B cell (primary cell): ENCODE results near the gene KNTC1. TPM values are rescaled to one million over a fixed set of nuclear protein-coding genes. Genes with fewer than 3 reads are reported as not detected.

Experiments
- ATAC-seq: fragments of 200-7000 bp; cut with Tn5 transposase; one replicate; pipeline ENCODE4 v1.10.0; 2021; ENCODE audit warnings: low read depth, mild to moderate bottlenecking, moderate number of reproducible peaks, moderate library complexity
- CTCF ChIA-PET: fragments of 350-600 bp; sonication (Branson Sonifier 250); formaldehyde crosslinking; loops from one replicate; lab custom pipeline; 2021; ENCODE audit warnings: antibody characterized with exemption, inconsistent platforms; lab: Charles Lee
- POLR2A ChIA-PET: fragments of 350-600 bp; sonication (Branson Sonifier 250); formaldehyde crosslinking; loops from one replicate; lab custom pipeline; 2021; ENCODE audit warnings: antibody characterized with exemption; lab: Charles Lee
- DNase-seq: peaks from one replicate; pipeline ENCODE4 v3.0.0; 2013
- H2AFZ ChIP-seq: 2 replicates; pipeline ENCODE4 v1.6.1; 2012; ENCODE audit warnings: mild to moderate bottlenecking, low read depth, low read length; ENCODE audit not compliant: insufficient read depth, poor library complexity, severe bottlenecking
- H3K27ac ChIP-seq, 2 donors: 1 replicate in 1 of 2; 2 replicates in 1 of 2; pipeline ENCODE4 v1.5.1; 2012 to 2013; ENCODE audit warnings: low read length in 2 of 2, mild to moderate bottlenecking in 2 of 2, moderate library complexity in 1 of 2
- H3K27me3 ChIP-seq, 4 experiments: fragments of 200-600 bp in 1 of 4; sonication (generic) in 1 of 4; replicated peaks in 1 of 4; 1 replicate in 2 of 4; 2 replicates in 2 of 4; pipeline versions ENCODE4 v1.6.1 to v1.7.0; 2013 to 2016; ENCODE audit warnings: low read length in 3 of 4, mild to moderate bottlenecking in 2 of 4, mixed read lengths in 1 of 4, moderate library complexity in 1 of 4; ENCODE audit not compliant: insufficient read depth in 4 of 4, control insufficient read depth in 3 of 4; ENCODE audit errors: control extremely low read depth in 1 of 4
- H3K36me3 ChIP-seq, 2 experiments: replicated peaks in 1 of 2; 1 replicate in 1 of 2; 2 replicates in 1 of 2; pipeline versions ENCODE4 v1.6.1 to v1.7.1; 2013; ENCODE audit warnings: low read length in 1 of 2; ENCODE audit not compliant: insufficient read depth in 2 of 2, control insufficient read depth in 1 of 2; ENCODE audit errors: control extremely low read depth in 1 of 2, extremely low read depth in 1 of 2
- H3K4me1 ChIP-seq, 2 donors: fragments of 200-600 bp in 1 of 2; sonication (generic) in 1 of 2; 1 replicate in 1 of 2; 2 replicates in 1 of 2; pipeline versions ENCODE4 v1.5.1 to v1.6.1; 2013 to 2017; ENCODE audit warnings: low read length in 2 of 2; ENCODE audit not compliant: control insufficient read depth in 2 of 2, insufficient read depth in 2 of 2
- H3K4me2 ChIP-seq: replicated peaks from 2 replicates; pipeline ENCODE3; 2012; ENCODE audit warnings: mild to moderate bottlenecking, low read depth, low read length; ENCODE audit not compliant: poor library complexity, severe bottlenecking
- H3K4me3 ChIP-seq, 5 experiments: fragments of 200-600 bp in 1 of 5; sonication (generic) in 1 of 5; 1 replicate in 3 of 5; 2 replicates in 2 of 5; pipeline versions ENCODE4 v1.5.1 to v1.7.0; 2011 to 2016; ENCODE audit warnings: low read length in 4 of 5, mild to moderate bottlenecking in 4 of 5, low read depth in 2 of 5, control low read depth in 1 of 5, moderate library complexity in 1 of 5; ENCODE audit not compliant: insufficient read depth in 1 of 5; ENCODE audit errors: control extremely low read depth in 1 of 5, extremely low read depth in 1 of 5
- H3K79me2 ChIP-seq: fragments of 200-600 bp; sonication (generic); one replicate; pipeline ENCODE4 v1.6.0; 2016; ENCODE audit warnings: low read length; ENCODE audit not compliant: control insufficient read depth, insufficient read depth
- H3K9ac ChIP-seq: fragments of 200-600 bp; sonication (generic); 2 replicates; pipeline ENCODE4 v1.6.1; 2017; ENCODE audit warnings: mild to moderate bottlenecking, low read length, moderate library complexity
- H3K9me3 ChIP-seq, 3 donors: one replicate each; pipeline versions ENCODE4 v1.6.1 to v1.7.1; 2013; ENCODE audit warnings: low read length in 2 of 3; ENCODE audit not compliant: control insufficient read depth in 2 of 3, insufficient read depth in 1 of 3; ENCODE audit errors: control extremely low read depth in 1 of 3
- H4K20me1 ChIP-seq: 2 replicates; pipeline ENCODE4 v1.6.0; 2012; ENCODE audit warnings: mild to moderate bottlenecking, low read length; ENCODE audit not compliant: insufficient read depth, control insufficient read depth, poor library complexity, severe bottlenecking
- H3K27ac Mint-ChIP-seq: one replicate; pipeline ENCODE4 v1.8.0; 2021; ENCODE audit warnings: mixed read lengths
- H3K27me3 Mint-ChIP-seq: one replicate; pipeline ENCODE4 v1.8.0; 2021; ENCODE audit warnings: mixed read lengths
- H3K4me1 Mint-ChIP-seq: one replicate; pipeline ENCODE4 v1.8.0; 2021; ENCODE audit warnings: mixed read lengths
- H3K4me3 Mint-ChIP-seq: one replicate; pipeline ENCODE4 v1.8.0; 2021; ENCODE audit warnings: mixed read lengths
- H3K9me3 Mint-ChIP-seq: one replicate; pipeline ENCODE4 v1.8.0; 2022; ENCODE audit warnings: mixed read lengths; ENCODE audit not compliant: insufficient read depth
- EZH2 ChIP-seq: IDR thresholded peaks from 2 replicates; pipeline ENCODE4 v1.6.1; 2012; ENCODE audit warnings: borderline replicate concordance, low read depth, mild to moderate bottlenecking, moderate library complexity, low read length; ENCODE audit not compliant: insufficient read depth, poor library complexity, severe bottlenecking
- WGBS: methylation state at CpG from one replicate; pipeline ENCODE4 v1.1.5; 2013; ENCODE audit warnings: missing lambda C conversion rate; ENCODE audit not compliant: insufficient coverage; 5-methylcytosine and 5-hydroxymethylcytosine counted together
- intact Hi-C: fragments of 100-400 bp; cut with micrococcal nuclease; formaldehyde crosslinking; loops from one replicate; pipeline ENCODE4 v1.10.0; 2022
- polyA plus RNA-seq: library from polyadenylated mRNA; depleted of rRNA; stranded (reverse); fragments of >200 nt; gene quantifications from 2 replicates; pipeline ENCODE4 v1.2.3, GENCODE V29; 2012
- total RNA-seq, 2 donors: library from RNA; stranded (reverse); fragments of 120-200 nt in 1 of 2; gene quantifications; 1 replicate in 1 of 2; 2 replicates in 1 of 2; pipeline versions ENCODE4 v1.2.3 to v1.2.4, GENCODE V29; 2013 to 2022
- TF ChIP-seq, protein P1 (sequence below): fragments of 200-600 bp; IDR thresholded peaks from one replicate; pipeline ENCODE4 v1.8.0; 2022; ENCODE audit warnings: antibody characterized with exemption, mild to moderate bottlenecking

Gene KNTC1
- total and polyA plus RNA-seq, 2 donors (not counting 1 experiment from before 2014, with no cell fraction given) = 27.1 to 52.4 TPM

- intact Hi-C loops = no loop called here
- peaks cover 12% of the 10 kb centered on the region for H3K4me1 Mint-ChIP-seq
Measured at GRCh38 chr12:122516544-122517361, 10.3 kb upstream of the KNTC1 start.

DNA sequence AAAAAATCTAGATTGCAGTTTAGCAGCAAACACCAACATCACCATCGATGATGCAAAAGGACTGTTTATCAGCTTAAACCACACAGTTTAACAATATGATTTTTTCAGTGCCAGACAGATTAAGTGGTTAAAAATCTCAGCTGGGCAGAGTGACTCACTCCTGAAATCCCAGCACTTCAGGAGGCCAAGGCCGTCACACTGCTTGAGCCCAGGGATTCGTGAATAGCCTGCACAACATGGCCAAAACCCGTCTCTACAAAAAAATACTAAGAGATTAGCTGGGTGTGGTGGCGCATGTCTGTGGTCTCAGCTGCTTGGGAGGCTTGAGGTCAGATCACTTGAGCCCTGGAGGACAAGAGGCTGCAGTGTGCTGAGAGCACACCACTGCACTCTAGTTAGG is 9.2 kb upstream of the KNTC1 start:
- ATAC-seq = no peak
- H4K20me1 ChIP-seq = peaks cover 77% of the 10 kb centered on the region
- no peak overlapping the region for H3K27ac ChIP-seq
- peaks cover 20% of the 10 kb centered on the region for H3K4me1 Mint-ChIP-seq
- intact Hi-C loops = no loop called here
- no peak for DNase-seq
- no peak overlapping the region for H3K27ac Mint-ChIP-seq
- no peak overlapping the region for H3K9ac ChIP-seq
- H2AFZ ChIP-seq = no peak overlapping the region
- POLR2A ChIA-PET = interaction anchor here (0.7 kb wide), 1 partner anchor 9 kb away, joined by 3 read pairs; the partner anchor contains the start of gene RSRC2
- H3K9me3 ChIP-seq = no peaks in the 10 kb centered on the region
- no peak overlapping the region for H3K4me3 ChIP-seq
- no peaks in the 10 kb centered on the region for H3K27me3 ChIP-seq
- TF ChIP-seq, protein P1, sequence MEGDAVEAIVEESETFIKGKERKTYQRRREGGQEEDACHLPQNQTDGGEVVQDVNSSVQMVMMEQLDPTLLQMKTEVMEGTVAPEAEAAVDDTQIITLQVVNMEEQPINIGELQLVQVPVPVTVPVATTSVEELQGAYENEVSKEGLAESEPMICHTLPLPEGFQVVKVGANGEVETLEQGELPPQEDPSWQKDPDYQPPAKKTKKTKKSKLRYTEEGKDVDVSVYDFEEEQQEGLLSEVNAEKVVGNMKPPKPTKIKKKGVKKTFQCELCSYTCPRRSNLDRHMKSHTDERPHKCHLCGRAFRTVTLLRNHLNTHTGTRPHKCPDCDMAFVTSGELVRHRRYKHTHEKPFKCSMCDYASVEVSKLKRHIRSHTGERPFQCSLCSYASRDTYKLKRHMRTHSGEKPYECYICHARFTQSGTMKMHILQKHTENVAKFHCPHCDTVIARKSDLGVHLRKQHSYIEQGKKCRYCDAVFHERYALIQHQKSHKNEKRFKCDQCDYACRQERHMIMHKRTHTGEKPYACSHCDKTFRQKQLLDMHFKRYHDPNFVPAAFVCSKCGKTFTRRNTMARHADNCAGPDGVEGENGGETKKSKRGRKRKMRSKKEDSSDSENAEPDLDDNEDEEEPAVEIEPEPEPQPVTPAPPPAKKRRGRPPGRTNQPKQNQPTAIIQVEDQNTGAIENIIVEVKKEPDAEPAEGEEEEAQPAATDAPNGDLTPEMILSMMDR = no peak
- no peak for TF ChIP-seq EZH2
- peaks cover 8% of the 10 kb centered on the region in 2 donors for H3K4me1 ChIP-seq
- peaks cover 35 to 92% of the 10 kb centered on the region in 2 experiments for H3K36me3 ChIP-seq
- H3K27me3 Mint-ChIP-seq = no peaks in the 10 kb centered on the region
- H3K4me3 Mint-ChIP-seq = no peak overlapping the region
- peaks cover 84% of the 10 kb centered on the region for H3K79me2 ChIP-seq
- no peaks in the 10 kb centered on the region for H3K9me3 Mint-ChIP-seq
- no peak overlapping the region for H3K4me2 ChIP-seq
- no CpG with 5 or more reads among the region's 5 CpGs for WGBS
- CTCF ChIA-PET = no interaction called here

More at GRCh38 chr12:122516544-122517361, 10.3 kb upstream of the KNTC1 start:
- Histone ChIP-seq H3K27ac (no peak overlapping the region), H3K4me2 (no peak overlapping the region), H3K4me3 (no peak overlapping the region), H3K27me3 (no peaks in the 10 kb centered on the region), H2AFZ (no peak overlapping the region), H3K9ac (no peak overlapping the region), H3K4me1 (no peaks in the 10 kb centered on the region), H3K36me3 (peaks cover 31 to 92% of the 10 kb centered on the region in 2 experiments), H3K9me3 (no peaks in the 10 kb centered on the region), H3K79me2 (peaks cover 81% of the 10 kb centered on the region), H4K20me1 (peaks cover 73% of the 10 kb centered on the region)
- ChIA-PET POLR2A (no interaction called here), CTCF (no interaction called here)
- no peak overlapping the region for H3K27ac Mint-ChIP-seq
- H3K9me3 Mint-ChIP-seq = no peaks in the 10 kb centered on the region
- H3K4me3 Mint-ChIP-seq = no peak overlapping the region
- TF ChIP-seq, protein P1 = no peak
- no peak for ATAC-seq
- no peak for DNase-seq
- 100% methylated on average over 9 of the region's 13 CpGs for WGBS
- no peaks in the 10 kb centered on the region for H3K27me3 Mint-ChIP-seq
